ES-I3 (cell line): ENCODE results near the gene SP140.
"Not testable (repeated sequence)": the region's sequence is repeated elsewhere in the genome, so short reads cannot be mapped to it uniquely, and the experiment has no call there.

Experiments used
- H3K36me3 ChIP-seq: 2 replicates; pipeline ENCODE4 v1.6.1; 2013; ENCODE audit warnings: mild to moderate bottlenecking, low read length, control low read depth, moderate library complexity; ENCODE audit not compliant: insufficient read depth
- H3K4me1 ChIP-seq: 2 replicates; pipeline ENCODE4 v1.6.1; 2013; ENCODE audit warnings: mild to moderate bottlenecking, control low read depth, low read length; ENCODE audit not compliant: insufficient read depth
- H3K9ac ChIP-seq: 2 replicates; pipeline ENCODE4 v1.6.1; 2013; ENCODE audit warnings: low read depth, mild to moderate bottlenecking, low read length, moderate library complexity
- H3K9me3 ChIP-seq: 2 replicates; pipeline ENCODE4 v1.6.1; 2013; ENCODE audit warnings: mild to moderate bottlenecking, low read length, moderate library complexity; ENCODE audit not compliant: control insufficient read depth, insufficient read depth

Gene SP140

DNA sequence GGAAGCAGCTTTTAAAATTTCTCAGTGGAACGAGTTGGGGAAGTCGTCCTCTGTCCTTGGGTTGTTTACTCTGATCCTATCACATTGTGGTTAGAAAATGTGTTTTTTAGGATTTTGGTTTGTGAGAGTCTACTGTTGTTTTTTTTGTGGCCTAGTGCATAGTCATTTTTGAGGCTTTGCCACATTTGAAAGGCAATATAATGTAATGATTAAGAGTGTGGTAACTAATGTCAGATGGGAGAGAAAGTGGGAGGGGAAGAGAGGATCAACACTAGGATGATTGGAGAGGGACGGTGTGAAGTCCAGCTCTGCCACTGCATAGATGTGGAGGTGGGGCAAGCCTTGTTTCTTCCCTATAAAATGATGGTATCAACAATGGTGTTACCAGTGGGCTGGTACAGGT lies 109.9 kb downstream of the SP140 start:
- H3K36me3 ChIP-seq: no peaks in the 10 kb centered on the region
- H3K9ac ChIP-seq: no peak overlapping the region

GRCh38 chr2:230335864-230336506 lies 110.4 kb downstream of the SP140 start:
- H3K9me3 ChIP-seq: no peaks in the 10 kb centered on the region
- H3K9ac ChIP-seq: no peak overlapping the region
- H3K4me1 ChIP-seq: no peaks in the 10 kb centered on the region
- H3K36me3 ChIP-seq: no peaks in the 10 kb centered on the region

More for the DNA sequence above, 109.9 kb downstream of the SP140 start:
- Histone ChIP-seq H3K9me3 (no peaks in the 10 kb centered on the region), H3K4me1 (no peaks in the 10 kb centered on the region)

DNA sequence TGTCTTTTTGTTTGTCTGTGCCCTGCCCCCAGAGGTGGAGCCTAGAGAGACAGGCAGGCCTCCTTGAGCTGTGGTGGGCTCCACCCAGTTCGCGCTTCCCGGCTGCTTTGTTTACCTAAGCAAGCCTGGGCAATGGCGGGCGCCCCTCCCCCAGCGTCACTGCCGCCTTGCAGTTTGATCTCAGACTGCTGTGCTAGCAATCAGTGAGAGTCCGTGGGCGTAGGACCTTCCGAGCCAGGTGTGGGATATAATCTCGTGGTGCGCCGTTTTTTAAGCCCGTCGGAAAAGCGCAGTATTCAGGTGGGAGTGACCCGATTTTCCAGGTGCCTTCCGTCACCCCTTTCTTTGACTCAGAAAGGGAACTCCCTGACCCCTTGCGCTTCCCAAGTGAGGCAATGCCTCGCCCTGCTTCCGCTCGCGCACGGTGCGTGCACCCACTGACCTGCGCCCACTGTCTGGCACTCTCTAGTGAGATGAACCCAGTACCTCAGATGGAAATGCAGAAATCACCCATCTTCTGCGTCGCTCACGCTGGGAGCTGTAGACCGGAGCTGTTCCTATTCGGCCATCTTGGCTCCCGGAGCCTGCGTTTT lies 116.5 kb downstream of the SP140 start:
- not testable (repeated sequence) for H3K4me1 ChIP-seq, H3K36me3 ChIP-seq, H3K9me3 ChIP-seq
- peak overlapping the region; percentile 62 for H3K9ac ChIP-seq

- H3K9me3 ChIP-seq, H3K36me3 ChIP-seq: not testable (repeated sequence)
- peak overlapping the region; percentile 62; the same call in 1 of the 2 replicates for H3K9ac ChIP-seq
Observed at GRCh38 chr2:230343041-230343624, 117.6 kb downstream of the SP140 start.

DNA sequence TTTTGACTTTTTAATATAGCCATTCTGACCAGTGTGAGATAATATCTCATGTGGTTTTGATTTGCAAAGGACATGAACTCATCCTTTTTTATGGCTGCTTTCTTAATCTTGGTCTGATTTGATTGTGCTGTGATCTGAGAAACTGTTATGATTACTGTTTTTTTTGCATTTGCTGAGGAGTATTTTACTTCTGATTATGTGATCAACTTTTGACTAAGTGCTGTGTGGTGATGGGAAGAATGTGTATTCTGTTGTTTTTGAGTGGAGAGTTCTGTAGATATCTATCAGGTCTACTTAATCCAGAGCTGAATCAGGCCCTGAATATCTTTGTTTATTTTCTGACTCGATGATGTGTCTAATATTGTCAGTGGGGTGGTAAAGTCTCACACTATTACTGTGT lies 118.2 kb downstream of the SP140 start:
- no peak overlapping the region for H3K9ac ChIP-seq
- peaks cover 5% of the 10 kb centered on the region; the same call in 1 of the 2 replicates for H3K4me1 ChIP-seq
- H3K36me3 ChIP-seq: no peaks in the 10 kb centered on the region
- no peaks in the 10 kb centered on the region; the same call in 1 of the 2 replicates for H3K9me3 ChIP-seq

More at GRCh38 chr2:230343041-230343624, 117.6 kb downstream of the SP140 start:
- H3K4me1 ChIP-seq: not testable (repeated sequence)

DNA sequence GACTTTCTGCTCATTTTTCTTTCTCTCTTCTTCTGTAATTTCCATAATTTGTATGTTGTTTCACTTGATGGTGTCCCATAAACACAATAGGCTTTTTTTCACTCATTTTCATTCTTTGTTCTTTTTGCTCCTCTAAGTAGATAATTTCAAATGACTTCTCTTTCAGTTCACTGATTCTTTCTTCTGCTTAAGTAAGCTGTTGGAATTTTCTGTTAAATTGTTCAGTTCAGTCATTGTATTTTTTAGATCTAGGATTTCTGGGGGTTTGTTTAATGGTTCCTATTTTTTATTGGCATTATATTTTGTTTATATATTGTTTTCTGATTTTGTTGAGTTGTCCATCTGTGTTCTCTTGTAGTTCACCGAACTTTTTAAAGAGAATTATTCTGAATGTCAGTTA lies 120.9 kb downstream of the SP140 start:
- H3K36me3 ChIP-seq: no peaks in the 10 kb centered on the region
- H3K4me1 ChIP-seq: peaks cover 5% of the 10 kb centered on the region; the same call in 1 of the 2 replicates
- H3K9me3 ChIP-seq: no peaks in the 10 kb centered on the region; the same call in 1 of the 2 replicates
- no peak overlapping the region for H3K9ac ChIP-seq

DNA sequence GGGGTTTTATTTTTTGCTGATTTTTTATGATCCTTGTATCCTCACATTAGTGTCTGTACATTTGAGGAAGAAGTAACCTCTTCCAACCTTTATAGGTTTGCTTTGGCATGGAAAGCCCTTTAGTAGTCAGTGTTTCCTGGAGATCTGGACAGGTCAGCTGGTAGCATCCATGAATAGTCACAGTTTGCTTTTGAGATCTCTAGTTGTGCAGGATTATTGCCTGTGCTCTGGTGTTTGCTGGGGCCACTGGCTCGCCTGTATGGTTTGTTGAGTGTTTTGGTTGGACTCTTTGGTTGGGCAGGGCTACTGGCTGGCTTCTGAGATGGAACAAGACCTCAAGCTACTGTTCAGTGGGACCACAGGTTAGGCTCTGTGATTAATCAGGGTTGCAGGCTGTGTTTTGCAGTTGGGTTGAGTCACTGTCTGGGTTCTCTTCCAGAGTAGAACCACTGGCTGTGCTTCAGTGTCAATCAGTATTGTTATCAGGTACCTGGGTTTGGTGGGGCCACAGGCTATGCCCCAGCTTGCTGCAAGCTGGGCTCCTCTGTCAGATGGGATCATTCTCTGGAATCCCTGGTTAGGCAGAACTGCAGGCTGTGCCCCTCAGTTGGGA lies 121.5 kb downstream of the SP140 start:
- no peaks in the 10 kb centered on the region; the same call in 1 of the 2 replicates for H3K9me3 ChIP-seq
- peaks cover 5% of the 10 kb centered on the region; the same call in 1 of the 2 replicates for H3K4me1 ChIP-seq
- no peaks in the 10 kb centered on the region for H3K36me3 ChIP-seq
- no peak overlapping the region for H3K9ac ChIP-seq

DNA sequence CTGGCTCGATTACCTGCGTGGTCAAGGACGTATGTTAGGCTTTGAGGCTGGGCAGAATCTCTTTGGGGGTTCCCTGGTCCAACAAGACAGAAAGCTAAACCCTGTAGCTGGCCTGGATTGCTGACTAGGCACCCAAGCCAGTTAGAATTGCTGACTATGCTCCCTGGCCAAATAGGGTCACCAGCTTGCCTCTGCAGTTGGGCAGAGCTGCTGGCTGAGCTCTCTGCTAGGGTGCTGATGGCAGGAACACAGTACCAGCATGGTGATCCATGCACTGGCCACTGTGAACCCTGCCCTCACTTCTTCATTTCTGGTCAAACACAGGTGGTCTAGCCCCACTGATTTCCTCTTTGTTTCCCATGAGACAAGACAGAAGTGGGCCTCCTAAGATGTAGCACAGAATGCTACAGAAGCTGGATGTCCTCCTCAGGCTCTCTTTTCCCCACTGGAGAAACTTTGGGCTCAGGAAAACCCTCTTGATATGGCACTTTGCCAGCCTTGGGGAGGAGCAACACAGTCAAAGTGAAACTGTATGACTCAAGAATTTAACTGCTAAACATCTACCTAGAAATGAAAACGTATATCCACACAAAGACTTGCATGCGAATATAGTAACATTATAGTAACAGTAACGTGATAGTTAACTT lies 122.2 kb downstream of the SP140 start:
- Histone ChIP-seq H3K9ac (no peak overlapping the region), H3K9me3 (no peaks in the 10 kb centered on the region; the same call in 1 of the 2 replicates), H3K4me1 (peaks cover 5% of the 10 kb centered on the region; the same call in 1 of the 2 replicates), H3K36me3 (no peaks in the 10 kb centered on the region)

DNA sequence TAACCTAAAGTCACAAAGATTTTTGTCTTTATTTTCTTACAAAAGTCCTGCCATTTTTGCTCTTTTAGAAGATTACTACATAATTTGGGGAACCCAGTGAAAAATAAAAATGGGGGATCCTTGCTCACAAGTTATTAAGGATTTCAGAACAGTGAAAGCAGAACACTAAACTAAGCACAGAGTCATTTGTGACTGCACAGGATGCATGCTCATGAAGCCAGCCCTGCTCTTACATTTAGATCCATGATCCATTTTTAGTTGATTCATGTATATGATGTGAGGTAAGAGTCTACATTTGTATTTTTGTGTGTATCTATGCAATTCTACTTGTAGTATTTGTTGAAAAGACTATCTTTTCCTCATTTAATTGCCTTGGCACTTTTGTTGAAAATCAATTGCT lies 123.3 kb downstream of the SP140 start:
- H3K36me3 ChIP-seq: no peaks in the 10 kb centered on the region
- no peaks in the 10 kb centered on the region for H3K9me3 ChIP-seq

GRCh38 chr2:230356084-230356483 lies 130.5 kb downstream of the SP140 start:
- Histone ChIP-seq H3K36me3 (peaks cover 4% of the 10 kb centered on the region; the same call in 1 of the 2 replicates), H3K9me3 (peaks cover 2% of the 10 kb centered on the region; the same call in 1 of the 2 replicates), H3K4me1 (no peaks in the 10 kb centered on the region), H3K9ac (no peak overlapping the region)

More for the DNA sequence above, 123.3 kb downstream of the SP140 start:
- Histone ChIP-seq H3K4me1 (peaks cover 2% of the 10 kb centered on the region; the same call in 1 of the 2 replicates), H3K9ac (no peak overlapping the region)

DNA sequence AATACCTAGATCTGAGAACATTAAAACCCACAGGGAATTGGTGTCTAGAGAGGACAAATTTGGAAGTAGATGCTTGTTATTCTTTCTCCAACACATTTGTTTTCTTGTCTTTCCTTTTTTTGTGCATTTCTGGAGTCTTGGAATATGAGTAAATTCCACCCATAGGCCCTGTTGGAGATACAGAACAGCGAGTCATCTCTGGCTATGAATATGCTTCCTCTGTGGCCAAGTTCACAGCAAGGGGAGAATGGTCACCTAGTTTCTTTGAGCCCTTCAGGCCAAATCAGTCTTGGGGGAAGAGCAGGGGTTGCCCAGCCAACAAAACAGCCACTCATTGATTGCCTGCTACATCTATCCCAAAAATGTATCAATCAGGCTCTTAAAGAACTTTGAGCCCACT lies 132.8 kb downstream of the SP140 start:
- peaks cover 4% of the 10 kb centered on the region; the same call in 1 of the 2 replicates for H3K36me3 ChIP-seq
- no peaks in the 10 kb centered on the region for H3K4me1 ChIP-seq
- H3K9me3 ChIP-seq: peaks cover 2% of the 10 kb centered on the region; the same call in 1 of the 2 replicates
- H3K9ac ChIP-seq: no peak overlapping the region

- H3K9me3 ChIP-seq: peaks cover 2% of the 10 kb centered on the region; the same call in 1 of the 2 replicates
- no peak overlapping the region for H3K9ac ChIP-seq
- no peaks in the 10 kb centered on the region for H3K4me1 ChIP-seq
- peaks cover 4% of the 10 kb centered on the region; the same call in 1 of the 2 replicates for H3K36me3 ChIP-seq
Observed at GRCh38 chr2:230360028-230360427, 134.5 kb downstream of the SP140 start.

- peaks cover 4% of the 10 kb centered on the region; the same call in 1 of the 2 replicates for H3K36me3 ChIP-seq
- no peak overlapping the region for H3K9ac ChIP-seq
- no peaks in the 10 kb centered on the region for H3K4me1 ChIP-seq
- peaks cover 2% of the 10 kb centered on the region; the same call in 1 of the 2 replicates for H3K9me3 ChIP-seq
Observed at GRCh38 chr2:230362030-230362691, 136.6 kb downstream of the SP140 start.
